ENCODE data around the gene CCDC40.
"Not testable (repeated sequence)": the region's sequence is repeated elsewhere in the genome, so short reads cannot be mapped to it uniquely, and the experiment has no call there.

The CCDC40 gene, protein sequence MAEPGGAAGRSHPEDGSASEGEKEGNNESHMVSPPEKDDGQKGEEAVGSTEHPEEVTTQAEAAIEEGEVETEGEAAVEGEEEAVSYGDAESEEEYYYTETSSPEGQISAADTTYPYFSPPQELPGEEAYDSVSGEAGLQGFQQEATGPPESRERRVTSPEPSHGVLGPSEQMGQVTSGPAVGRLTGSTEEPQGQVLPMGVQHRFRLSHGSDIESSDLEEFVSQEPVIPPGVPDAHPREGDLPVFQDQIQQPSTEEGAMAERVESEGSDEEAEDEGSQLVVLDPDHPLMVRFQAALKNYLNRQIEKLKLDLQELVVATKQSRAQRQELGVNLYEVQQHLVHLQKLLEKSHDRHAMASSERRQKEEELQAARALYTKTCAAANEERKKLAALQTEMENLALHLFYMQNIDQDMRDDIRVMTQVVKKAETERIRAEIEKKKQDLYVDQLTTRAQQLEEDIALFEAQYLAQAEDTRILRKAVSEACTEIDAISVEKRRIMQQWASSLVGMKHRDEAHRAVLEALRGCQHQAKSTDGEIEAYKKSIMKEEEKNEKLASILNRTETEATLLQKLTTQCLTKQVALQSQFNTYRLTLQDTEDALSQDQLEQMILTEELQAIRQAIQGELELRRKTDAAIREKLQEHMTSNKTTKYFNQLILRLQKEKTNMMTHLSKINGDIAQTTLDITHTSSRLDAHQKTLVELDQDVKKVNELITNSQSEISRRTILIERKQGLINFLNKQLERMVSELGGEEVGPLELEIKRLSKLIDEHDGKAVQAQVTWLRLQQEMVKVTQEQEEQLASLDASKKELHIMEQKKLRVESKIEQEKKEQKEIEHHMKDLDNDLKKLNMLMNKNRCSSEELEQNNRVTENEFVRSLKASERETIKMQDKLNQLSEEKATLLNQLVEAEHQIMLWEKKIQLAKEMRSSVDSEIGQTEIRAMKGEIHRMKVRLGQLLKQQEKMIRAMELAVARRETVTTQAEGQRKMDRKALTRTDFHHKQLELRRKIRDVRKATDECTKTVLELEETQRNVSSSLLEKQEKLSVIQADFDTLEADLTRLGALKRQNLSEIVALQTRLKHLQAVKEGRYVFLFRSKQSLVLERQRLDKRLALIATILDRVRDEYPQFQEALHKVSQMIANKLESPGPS

DNA sequence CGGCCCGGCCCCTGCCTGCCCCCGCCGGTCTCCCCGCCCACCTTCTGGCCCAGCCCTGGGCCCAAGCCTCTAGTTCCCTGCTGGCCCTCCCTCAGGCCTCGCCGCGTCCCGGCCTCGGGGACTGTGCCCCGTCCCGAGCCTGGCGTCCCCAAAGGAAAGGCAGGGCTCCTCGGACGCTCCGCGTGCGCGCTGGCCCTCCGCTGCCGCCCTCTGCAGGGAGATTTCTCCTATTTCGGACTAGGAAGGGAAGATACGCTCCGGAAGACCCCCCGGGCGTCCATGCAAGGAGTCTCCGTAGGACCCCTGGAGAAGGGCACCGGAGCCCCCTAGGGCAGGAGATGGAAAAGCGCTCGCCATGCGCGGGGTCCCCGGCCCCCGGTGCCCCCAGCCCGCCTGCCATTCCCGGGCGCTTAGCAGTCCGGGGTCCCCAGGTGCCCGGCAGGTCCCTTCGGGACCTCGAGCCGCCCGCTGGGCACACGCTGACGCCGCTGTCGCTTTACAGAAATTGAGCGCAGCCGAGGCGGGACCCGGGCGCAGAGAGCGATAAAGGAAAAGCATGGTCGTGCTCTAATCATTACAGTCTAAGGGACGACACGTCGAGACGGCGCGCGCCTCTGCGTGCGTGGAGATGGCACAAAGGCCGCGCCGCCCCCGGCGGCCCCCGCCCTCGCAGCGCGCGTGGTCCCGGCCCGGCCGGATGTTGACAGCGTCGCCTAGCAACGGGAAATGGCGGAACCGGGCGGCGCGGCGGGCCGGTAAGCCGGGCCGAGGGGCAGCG, at the start of gene CCDC40:
CCDC40 (plus strand) TSS at position 706 of the 778 bp plus-strand sequence; CDS start at position 727, 21 bp downstream.
- DNase-seq, result peak; percentile 90

DNA sequence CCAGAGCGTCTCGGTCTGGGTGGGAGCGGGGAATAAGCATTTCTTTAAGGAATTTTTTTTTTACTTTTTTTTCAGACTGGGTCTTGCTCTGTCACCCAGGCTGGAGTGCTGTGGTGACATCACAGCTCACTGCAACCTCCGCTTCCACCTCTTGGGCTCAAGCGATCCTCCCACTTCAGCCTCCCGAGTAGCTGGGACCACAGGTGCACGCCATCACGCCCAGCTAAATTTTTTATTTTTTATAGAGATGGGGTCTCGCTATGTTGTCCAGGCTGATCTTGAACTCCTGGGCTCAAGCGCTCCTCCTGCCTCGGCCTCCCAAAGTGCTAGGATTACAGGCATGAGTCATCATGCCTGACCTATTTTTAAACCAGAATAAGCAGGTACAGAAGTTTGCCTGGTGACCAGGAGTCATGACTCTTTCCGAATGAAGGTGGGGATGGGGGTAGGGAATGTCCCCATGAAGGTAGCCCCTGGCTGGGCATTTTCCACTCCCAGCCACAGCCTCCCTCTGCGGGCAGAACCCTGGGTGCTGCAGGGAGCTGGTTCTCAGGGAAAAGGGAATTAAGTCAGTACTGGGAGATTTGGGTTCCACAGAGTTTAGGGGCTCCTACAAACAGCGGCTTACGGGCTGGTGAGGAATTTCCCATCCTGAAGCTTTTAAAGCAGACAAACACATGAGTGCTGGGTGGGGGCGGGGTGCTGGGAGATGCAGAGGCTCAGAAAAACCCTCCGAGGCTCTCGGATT, 49.1 kb upstream of the CCDC40 start:
- DNase-seq, result no peak

DNA sequence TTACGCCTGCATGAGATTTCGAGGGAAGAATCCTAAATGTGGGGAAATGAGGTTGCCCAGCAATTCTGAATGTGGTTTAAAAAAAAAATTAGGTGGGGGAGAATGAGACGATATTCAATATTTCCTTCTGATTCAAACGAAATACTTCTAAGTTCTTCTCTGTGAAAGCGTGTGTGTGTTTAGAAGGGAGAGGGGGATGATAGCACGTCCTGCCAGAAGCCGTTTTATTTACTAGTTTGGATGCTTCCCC, 48.6 kb upstream of the CCDC40 start:
- no peak for DNase-seq

DNA sequence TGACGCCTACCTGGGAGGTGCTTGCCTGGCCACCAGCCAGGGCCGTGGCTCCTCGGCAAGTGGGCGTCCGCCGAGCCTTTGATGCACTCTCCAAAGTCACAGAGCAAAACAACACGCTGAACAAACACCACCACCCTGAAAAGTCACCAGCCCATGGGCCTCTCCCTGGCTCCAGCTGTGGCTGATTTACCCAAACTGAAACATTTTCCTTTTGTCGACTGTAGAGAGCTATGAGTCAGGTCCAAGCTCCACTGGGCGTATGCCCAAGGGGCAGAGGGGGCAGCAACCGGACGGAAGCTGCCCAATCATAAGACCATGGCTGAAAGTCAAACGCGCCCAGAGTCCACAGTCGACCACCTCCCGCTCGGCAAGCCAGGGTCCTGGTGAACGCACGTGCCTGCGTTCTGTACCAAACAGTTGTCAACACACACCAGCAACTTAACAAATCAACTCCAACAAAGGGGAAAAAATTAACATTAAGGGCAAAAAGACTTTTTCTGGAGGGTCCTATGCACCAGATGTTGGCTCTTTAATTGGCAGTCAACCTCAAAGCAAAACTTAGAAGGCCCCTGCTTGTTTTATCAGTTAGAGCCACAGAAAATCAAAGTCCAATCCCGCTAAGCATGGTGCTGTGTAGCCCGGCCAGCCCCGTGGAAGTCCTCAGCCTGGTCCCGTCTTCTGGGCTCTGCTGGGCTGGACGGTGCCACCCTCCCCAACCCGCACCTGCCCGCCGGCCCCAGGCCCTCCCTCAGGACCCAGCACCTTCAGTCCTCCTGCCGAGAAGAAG, 48.1 kb upstream of the CCDC40 start:
- DNase-seq, result no peak

DNA sequence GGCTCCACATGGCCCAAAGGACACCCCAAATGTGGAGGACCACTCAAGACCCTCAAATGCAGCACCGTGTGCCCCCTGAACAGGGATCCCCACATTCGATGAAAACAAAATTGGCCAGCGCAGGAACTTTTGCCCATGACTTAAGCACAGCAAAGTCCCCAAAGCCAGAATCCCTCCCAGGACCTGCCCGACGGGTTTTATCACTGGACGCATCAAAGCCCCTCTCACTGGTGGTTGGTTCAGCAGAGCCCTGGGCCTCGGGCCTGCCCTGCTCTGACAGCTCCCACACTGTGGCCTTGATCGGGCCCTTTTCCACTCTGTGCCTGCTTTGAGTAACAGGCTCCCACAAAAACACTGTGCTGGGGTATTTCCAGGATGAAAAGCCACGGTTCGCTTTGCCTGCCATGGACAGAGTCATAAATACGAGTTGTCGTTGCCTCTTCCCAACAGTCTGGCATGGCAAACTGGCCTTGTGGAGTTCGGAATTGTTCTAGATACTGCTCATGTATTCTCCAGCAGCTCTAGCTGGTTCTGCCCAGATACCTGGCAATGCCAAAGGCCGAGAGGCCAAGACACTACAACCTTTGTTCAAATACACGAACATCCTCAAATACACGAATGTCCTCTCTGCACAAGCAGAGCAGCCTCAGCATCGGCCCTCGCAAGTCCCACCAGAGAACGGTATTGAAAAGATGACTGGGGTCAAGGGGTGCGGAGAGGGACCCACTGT, 47.2 kb upstream of the CCDC40 start:
- DNase-seq, result no peak

DNA sequence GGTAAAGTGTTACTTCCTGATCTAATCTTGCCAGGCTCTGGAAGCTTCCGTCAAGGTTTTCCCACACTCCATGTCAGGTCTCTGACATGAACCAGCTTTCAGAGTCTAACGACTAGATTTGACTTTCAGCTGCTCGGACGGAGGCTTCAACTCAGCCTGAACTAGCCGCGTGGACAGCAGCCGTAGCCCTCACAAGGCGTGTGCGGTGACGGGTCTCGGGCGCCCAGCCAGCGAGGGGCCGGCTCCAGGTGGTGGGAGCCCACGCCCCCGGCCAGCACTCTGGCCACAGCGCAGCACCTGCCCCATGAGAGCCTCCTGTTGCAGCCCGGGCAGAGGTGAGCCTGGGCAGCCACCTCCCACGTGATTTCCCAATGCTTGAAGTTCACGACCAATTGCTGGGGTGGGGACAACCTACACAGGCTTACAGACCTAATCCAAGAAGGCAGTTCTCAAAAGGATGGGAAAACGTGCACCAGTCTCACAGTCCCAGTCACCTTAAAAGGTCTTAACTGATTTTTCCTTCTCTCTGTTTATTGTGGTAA, 46.3 kb upstream of the CCDC40 start:
- DNase-seq, result no peak

DNA sequence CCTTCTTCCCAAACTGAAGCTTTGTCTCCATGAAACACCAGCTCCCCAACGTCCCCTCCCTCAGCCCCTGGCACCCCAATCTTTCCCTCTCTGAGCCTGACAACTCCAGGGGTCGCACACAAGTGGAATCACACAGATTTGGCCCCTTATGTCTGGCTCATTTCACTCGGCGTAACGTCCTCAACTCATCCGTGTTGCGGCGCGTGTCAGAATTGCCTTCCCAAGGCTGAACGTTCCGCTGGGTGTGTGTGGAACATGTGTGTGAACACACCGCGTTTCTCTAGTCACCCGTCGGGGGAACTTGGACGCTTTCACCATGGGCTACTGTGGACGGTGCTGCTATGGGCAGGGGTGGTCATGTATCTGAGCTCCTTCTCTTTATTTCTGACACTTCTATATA, 45.7 kb upstream of the CCDC40 start:
- DNase-seq, result no peak

DNA sequence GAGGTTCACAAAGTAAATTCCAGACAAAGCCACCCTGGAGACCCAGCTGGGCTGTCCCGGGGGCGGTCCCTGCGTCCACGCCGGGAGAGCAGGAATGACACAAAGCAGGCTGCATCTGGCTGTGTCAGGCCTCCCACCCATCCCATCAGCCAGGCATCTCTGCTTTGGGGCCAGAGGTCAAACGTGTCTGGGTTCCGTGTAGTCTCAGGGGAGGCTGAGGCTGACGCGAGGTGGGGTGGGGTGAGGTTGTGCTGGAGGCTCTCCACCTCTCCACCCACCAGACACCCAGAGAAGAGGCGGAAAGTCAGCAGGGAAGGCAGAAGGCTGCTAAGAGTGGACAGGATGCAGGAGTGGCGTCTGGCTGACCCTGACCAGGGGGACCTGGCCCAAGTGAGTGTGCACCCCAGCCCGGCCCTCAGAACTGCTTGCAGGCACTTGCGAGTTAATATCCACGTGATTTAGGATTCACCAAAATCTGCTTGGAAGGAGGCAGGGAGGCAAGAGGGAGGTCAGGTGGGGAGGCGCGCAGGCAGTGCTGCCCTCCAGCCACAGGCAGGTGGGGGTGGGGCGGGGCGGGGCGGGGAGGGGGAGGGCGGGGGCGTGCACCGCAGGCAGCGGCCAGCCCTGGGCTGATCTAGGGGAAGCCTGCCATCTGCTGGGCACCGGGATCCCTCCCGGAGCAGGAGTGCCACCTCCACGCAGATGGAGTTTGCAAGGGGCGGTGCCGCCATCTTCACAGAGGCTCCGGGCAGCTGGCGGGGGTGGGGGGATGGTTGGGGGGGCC, 45.1 kb upstream of the CCDC40 start:
- peak; percentile 91 for DNase-seq

DNA sequence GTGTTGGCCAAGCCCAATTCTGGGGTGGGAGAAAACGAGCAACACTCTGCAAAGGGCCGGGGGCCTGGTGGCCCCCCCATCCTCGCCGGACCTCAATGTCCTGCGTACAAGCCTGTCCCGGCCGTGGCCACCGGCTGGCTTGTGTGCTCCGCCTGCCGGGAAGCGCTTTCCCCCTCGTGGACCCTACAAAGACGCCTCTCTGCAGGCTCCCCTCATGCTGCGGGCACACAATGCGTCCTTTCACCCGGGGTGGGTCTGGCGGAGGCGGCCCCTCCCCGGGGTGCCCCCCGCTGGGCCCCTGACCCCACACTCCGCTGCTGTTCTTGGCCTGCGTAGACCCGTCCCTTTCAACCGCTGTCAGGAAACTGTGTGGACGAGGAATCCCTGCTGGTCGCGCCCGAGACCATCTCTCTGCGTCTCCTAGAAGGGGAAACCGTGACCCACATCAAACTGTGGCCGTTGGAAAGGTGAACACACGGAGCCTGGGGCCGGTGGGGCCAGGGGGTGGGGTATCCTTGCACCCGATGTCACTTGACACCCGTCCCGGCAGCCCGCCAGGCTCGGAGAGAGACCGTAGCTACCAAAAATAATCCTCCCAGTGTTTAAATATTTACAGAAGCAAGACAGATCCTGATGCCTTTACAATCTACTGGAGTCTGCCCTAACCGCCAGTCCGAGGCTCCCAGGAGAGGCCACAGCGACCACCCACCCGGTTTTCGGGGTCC, 44.4 kb upstream of the CCDC40 start:
- DNase-seq, result no peak

DNA sequence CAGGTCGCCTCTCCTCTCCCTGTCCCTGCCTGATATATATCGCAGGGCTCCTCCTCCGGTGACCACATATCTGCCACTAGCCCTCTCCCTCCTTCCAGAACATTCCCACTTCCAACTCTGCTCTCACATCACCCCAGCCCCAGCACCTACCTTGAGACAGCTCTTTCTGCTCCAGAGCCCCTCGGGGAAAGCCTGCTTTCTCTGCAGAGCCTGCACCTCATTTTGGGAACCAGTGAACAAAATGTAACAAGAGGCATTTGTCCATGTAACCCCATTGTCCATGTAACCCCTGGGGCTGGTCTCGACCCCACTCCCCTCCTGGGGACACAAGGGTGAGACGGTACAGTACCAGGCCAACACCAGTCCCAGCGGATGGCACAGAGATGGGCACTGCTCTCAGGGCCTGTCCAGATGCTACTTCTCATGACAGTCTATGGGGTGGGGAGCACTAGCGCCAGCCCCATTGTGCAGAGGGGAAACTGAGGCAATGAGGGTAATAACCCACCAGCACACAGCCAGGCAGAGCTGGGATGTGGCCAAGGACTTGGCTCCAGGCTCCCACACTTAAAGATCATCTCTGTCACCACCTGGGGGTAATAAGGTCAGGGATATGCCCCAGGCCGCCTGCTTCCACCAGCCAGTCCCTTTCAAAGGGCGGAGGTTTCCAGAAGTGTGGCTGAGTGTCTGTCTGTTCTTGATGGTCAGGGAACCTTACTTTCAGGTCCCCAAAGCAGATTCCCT, 43.6 kb upstream of the CCDC40 start:
- DNase-seq, result no peak

DNA sequence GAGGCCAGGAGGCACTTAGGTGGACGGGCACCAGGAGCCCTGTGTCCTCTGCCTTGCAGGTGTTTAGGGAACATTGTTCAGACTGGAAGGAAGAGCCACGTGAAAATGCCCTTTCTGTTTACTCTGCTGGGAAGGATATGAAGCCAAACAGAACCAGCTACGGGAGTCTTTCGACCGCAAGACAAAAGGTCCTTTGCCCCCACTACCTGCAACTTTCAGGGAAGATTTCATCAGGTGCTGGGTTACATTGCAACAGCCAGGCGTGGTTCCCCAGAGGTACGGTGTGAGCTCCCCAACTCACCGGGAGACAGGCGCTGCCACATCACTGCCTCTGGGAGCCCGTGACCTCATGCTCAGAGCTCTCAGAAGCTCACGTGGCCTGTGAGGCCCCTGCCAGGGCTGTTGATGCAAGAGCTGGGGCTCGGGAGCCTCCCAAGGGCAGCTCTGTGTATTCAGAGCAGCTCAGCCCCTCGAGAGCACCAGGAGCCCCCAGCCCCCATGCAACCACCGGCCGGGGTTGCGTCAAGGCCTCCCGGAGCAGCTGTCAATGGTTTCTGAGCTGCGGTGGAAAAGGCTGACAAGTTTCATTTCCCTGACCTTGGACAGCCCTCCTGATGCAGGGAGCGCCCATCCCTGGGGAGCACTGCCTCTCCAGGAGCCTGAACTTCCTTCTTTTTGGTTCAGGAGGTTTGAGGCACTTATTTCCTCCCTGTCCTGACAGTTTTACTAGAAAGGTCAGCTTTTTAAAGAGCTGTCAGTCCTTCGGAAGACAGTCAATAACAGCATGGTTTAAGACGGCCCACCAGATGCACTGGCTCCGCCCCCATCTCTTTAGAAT, 42.8 kb upstream of the CCDC40 start:
- peak; percentile 72 for DNase-seq

DNA sequence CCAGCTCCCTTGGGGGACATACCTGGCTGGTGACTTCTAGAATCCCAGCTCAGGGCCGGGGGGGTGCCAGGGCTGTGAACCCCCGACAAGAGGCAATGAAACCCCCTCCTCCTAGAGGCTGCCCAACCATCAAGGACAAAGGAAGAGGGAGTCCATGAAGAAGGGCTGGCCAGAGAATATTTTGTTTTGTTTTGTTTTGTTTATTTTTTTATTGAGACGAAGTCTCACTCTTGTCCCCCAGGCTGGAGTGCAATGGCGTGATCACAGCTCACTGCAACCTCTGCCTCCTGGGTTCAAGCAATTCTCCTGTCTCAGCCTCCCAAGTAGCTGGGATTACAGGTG, 42.2 kb upstream of the CCDC40 start:
- DNase-seq, result not testable (repeated sequence)

DNA sequence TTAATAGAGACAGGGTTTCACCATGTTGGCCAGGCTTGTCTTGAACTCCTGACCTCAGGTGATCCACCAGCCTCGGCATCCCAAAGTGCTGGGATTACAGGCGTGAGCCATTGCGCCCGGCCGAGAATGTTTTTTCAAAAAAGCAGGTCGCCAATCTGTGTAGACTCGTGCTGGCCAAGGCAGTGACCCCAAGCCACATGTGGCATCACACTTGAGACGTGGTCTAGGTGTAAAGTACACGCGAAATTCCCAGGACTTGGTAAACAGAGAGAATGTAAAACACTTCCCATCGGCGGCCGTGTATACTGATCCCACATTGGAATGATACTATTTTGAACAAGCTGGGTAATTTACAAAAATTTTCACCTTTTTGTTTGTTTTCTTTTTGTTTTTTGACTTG, 41.8 kb upstream of the CCDC40 start:
- DNase-seq, result no peak

DNA sequence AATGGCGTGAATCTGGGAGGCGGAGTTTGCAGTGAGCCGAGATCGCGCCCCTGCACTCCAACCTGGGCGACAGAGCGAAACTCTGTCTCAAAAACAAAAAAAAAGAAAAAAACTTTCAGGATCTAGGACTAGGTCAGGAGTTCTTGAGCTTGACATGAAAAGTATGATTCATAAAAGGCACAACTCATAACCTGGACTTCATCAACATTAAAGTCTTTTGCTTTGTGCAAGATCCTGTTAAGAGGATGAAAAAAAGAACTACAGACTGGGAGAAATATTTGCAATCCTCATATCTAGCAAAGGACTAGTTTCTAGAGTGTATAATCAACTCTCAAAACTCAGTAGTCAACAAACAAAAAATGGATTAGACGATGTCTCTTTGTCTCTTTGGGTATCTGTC, 40.7 kb upstream of the CCDC40 start:
- DNase-seq, result no peak

DNA sequence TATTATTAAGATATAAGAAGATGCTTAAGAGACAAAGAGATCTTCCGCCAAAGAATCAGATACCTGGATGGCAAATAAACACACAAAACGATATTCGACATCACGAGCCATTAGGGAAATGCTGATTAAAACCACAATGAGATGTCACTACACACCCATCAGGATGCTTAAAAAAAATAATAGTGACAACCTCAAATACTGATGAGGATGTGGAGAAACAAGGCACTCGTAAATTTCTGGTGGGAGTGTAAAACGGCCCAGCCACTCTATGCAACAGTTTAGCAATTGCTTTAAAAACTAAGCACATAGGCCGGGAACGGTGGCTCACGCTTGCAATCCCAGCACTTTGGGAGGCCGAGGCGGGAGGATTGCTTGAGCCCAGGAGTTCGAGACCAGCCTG, 40.2 kb upstream of the CCDC40 start:
- no peak for DNase-seq

DNA sequence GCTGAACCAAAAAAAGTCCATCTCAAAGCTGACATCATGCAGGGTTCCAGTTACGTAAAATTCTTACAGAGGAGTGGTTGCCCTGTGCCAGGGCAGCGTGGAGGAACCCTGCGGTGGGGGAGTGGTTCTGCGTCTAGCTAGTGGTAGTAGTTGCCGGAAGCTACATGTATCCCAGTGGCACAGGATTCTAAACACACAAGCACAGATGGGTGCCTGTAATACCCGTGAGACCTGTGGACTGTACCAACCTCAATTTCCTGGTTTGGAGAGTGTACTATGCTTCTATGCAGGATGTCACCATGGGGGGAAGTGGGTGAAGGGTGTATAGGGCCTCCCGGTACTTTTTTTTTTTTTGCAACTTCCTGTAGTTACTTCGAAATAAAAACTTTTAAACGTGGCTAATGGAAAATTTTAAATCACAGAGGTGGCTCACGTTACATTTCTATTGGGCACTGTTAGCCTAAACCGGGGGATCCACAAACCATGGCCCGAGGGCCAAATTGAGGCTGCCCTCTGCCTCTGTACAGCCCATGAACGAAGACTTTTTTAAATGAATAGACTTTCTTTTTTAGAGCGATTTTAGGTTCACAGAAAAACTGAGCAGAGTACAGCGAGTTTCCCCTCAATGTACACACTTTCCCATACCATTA, 39.3 kb upstream of the CCDC40 start:
- DNase-seq, result no peak

DNA sequence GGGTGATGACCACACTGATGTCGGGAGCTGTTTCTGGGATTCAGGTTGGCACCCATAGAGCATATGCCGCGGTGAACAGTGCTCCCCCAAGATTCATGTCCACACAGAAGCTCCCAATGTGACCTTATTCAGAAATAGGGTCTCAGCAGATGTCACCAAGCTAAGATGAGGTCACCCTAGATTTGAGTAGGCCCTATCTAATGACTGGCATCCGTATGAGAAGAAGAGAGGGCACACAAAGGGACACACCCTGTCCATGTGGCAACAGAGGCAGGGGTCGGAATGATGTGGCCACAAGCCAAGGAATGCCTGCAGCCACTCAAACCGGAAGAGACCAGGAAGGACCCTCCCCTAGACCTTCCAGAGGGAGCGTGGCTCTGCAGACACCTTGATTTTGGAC, 36.3 kb upstream of the CCDC40 start:
- DNase-seq, result no peak

All from NCI-H82 (cell line).